ENCODE measurements around the gene PDAP1.
A peak's percentile ranks its signal among the peaks of the same experiment; 100 is the strongest.
"Not testable (repeated sequence)": the region's sequence is repeated elsewhere in the genome, so short reads cannot be mapped to it uniquely, and the experiment has no call there.

Gene PDAP1

GRCh38 chr7:99438573-99439480 lies 30.4 kb upstream of the PDAP1 start, which contains the start of the genes CPSF4 and PTCD1:
Gene CPSF4 (plus strand): TSS chr7:99438943. CDS start chr7:99439083, 140 bp downstream.
Gene PTCD1 (minus strand): TSS chr7:99438798. CDS start chr7:99435242, 3,556 bp downstream.
- peak; percentile 99 for DNase-seq (ENCODE audit: low spot score)
- in situ Hi-C loops (cut with MboI; ENCODE audit: low pct_unique_long_range_greater_than_20kb, low sequenced_read_pairs, unreplicated experiment), result no loop called here

GRCh38 chr7:99437946-99438572 lies 29.7 kb upstream of the PDAP1 start:
- DNase-seq (ENCODE audit: low spot score), result no peak
- TF ChIP-seq CTCF (IDR thresholded peaks at IDR 0.05; ENCODE audit: extremely low read depth, insufficient read depth, missing control alignments), result no peak
- in situ Hi-C loops (cut with MboI; ENCODE audit: low pct_unique_long_range_greater_than_20kb, low sequenced_read_pairs, unreplicated experiment), result no loop called here

More at GRCh38 chr7:99438573-99439480, 30.4 kb upstream of the PDAP1 start, which contains the start of the genes CPSF4 and PTCD1:
- TF ChIP-seq CTCF (IDR thresholded peaks at IDR 0.05; ENCODE audit: extremely low read depth, insufficient read depth, missing control alignments), result no peak

GRCh38 chr7:99433158-99433557 lies 24.8 kb upstream of the PDAP1 start:
- no peak for DNase-seq (ENCODE audit: low spot score)
- in situ Hi-C loops (cut with MboI; ENCODE audit: low pct_unique_long_range_greater_than_20kb, low sequenced_read_pairs, unreplicated experiment), result no loop called here
- no peak for TF ChIP-seq CTCF (IDR thresholded peaks at IDR 0.05; ENCODE audit: extremely low read depth, insufficient read depth, missing control alignments)

GRCh38 chr7:99431756-99432540 lies 23.6 kb upstream of the PDAP1 start:
- in situ Hi-C loops (cut with MboI; ENCODE audit: low pct_unique_long_range_greater_than_20kb, low sequenced_read_pairs, unreplicated experiment); DNase-seq (ENCODE audit: low spot score): not testable (repeated sequence)

- no peak for DNase-seq (ENCODE audit: low spot score)
- TF ChIP-seq CTCF (IDR thresholded peaks at IDR 0.05; ENCODE audit: extremely low read depth, insufficient read depth, missing control alignments), result no peak
- in situ Hi-C loops (cut with MboI; ENCODE audit: low pct_unique_long_range_greater_than_20kb, low sequenced_read_pairs, unreplicated experiment), result no loop called here
Measured at GRCh38 chr7:99429756-99430155, 21.4 kb upstream of the PDAP1 start.

- no peak for TF ChIP-seq CTCF (IDR thresholded peaks at IDR 0.05; ENCODE audit: extremely low read depth, insufficient read depth, missing control alignments)
- in situ Hi-C loops (cut with MboI; ENCODE audit: low pct_unique_long_range_greater_than_20kb, low sequenced_read_pairs, unreplicated experiment), result no loop called here
- no peak for DNase-seq (ENCODE audit: low spot score)
Measured at GRCh38 chr7:99428972-99429566, 20.7 kb upstream of the PDAP1 start.
